Trophoblast cell (in vitro differentiated cells and primary cell): ENCODE measurements around the gene ANKS1B.

Experiments used
- DNase-seq, 2 donors: peaks; one replicate each; pipeline ENCODE4 v3.0.0-alpha.2; 2016
- H2AFZ ChIP-seq: 2 replicates; pipeline ENCODE4 v1.6.1; 2013; ENCODE audit warnings: low read length, moderate library complexity, mild to moderate bottlenecking; ENCODE audit not compliant: insufficient read depth, poor library complexity
- H2AK5ac ChIP-seq: 2 replicates; pipeline ENCODE4 v1.6.1; 2013; ENCODE audit warnings: mild to moderate bottlenecking, low read length
- H2BK120ac ChIP-seq: 2 replicates; pipeline ENCODE4 v1.6.1; 2013; ENCODE audit warnings: low read length, mild to moderate bottlenecking, moderate library complexity; ENCODE audit not compliant: insufficient read depth, poor library complexity
- H2BK12ac ChIP-seq: 2 replicates; pipeline ENCODE4 v1.6.1; 2013; ENCODE audit warnings: mild to moderate bottlenecking, low read length, moderate library complexity
- H2BK5ac ChIP-seq: 2 replicates; pipeline ENCODE4 v1.6.1; 2013; ENCODE audit warnings: low read length, low read depth, moderate library complexity, mild to moderate bottlenecking; ENCODE audit not compliant: poor library complexity
- H3K14ac ChIP-seq: 2 replicates; pipeline ENCODE4 v1.6.1; 2013; ENCODE audit warnings: mild to moderate bottlenecking, low read length
- H3K18ac ChIP-seq: 2 replicates; pipeline ENCODE4 v1.6.1; 2013; ENCODE audit warnings: mild to moderate bottlenecking, low read length
- H3K23ac ChIP-seq: 2 replicates; pipeline ENCODE4 v1.6.1; 2013; ENCODE audit warnings: low read length
- H3K27ac ChIP-seq: 2 replicates; pipeline ENCODE4 v1.5.1; 2013; ENCODE audit warnings: low read depth, mild to moderate bottlenecking, inconsistent platforms, low read length, moderate library complexity
- H3K27me3 ChIP-seq: 2 replicates; pipeline ENCODE4 v1.6.1; 2013; ENCODE audit warnings: inconsistent platforms, mild to moderate bottlenecking, low read length, moderate library complexity; ENCODE audit not compliant: insufficient read depth
- H3K36me3 ChIP-seq, 2 experiments: 1 replicate in 1 of 2; 2 replicates in 1 of 2; pipeline ENCODE4 v1.6.1; 2013; ENCODE audit warnings: low read length in 2 of 2, mild to moderate bottlenecking in 2 of 2, moderate library complexity in 1 of 2; ENCODE audit not compliant: insufficient read depth in 2 of 2, control insufficient read depth in 1 of 2
- H3K4ac ChIP-seq: 2 replicates; pipeline ENCODE4 v1.6.1; 2013; ENCODE audit warnings: low read depth, mild to moderate bottlenecking, low read length, moderate library complexity
- H3K4me1 ChIP-seq, 2 experiments: 1 replicate in 1 of 2; 2 replicates in 1 of 2; pipeline ENCODE4 v1.6.1; 2013; ENCODE audit warnings: low read length in 2 of 2, mild to moderate bottlenecking in 2 of 2, moderate library complexity in 1 of 2; ENCODE audit not compliant: insufficient read depth in 2 of 2, control insufficient read depth in 1 of 2
- H3K4me2 ChIP-seq: 2 replicates; pipeline ENCODE4 v1.6.1; 2013; ENCODE audit warnings: inconsistent platforms, mild to moderate bottlenecking, low read length, moderate library complexity
- H3K4me3 ChIP-seq: 2 replicates; pipeline ENCODE4 v1.5.1; 2013; ENCODE audit warnings: mild to moderate bottlenecking, low read depth, low read length, inconsistent platforms
- H3K79me1 ChIP-seq: one replicate; pipeline ENCODE4 v1.6.1; 2013; ENCODE audit warnings: low read length
- H3K79me2 ChIP-seq: 2 replicates; pipeline ENCODE4 v1.6.1; 2013; ENCODE audit warnings: low read length, mild to moderate bottlenecking; ENCODE audit not compliant: control insufficient read depth, insufficient read depth, poor library complexity
- H3K9ac ChIP-seq: 2 replicates; pipeline ENCODE4 v1.6.1; 2013; ENCODE audit warnings: mild to moderate bottlenecking, low read length
- H3K9me3 ChIP-seq: 2 replicates; pipeline ENCODE4 v1.6.1; 2013; ENCODE audit warnings: low read depth, mild to moderate bottlenecking, control low read depth, inconsistent platforms, low read length; ENCODE audit not compliant: insufficient read depth
- H4K12ac ChIP-seq: 2 replicates; pipeline ENCODE4 v1.6.1; 2013; ENCODE audit warnings: low read depth, mild to moderate bottlenecking, low read length, moderate library complexity
- H4K8ac ChIP-seq: 2 replicates; pipeline ENCODE4 v1.6.1; 2013; ENCODE audit warnings: low read depth, mild to moderate bottlenecking, low read length, moderate library complexity
- H4K91ac ChIP-seq: one replicate; pipeline ENCODE4 v1.6.1; 2013; ENCODE audit warnings: low read depth, mild to moderate bottlenecking, low read length, moderate library complexity
- WGBS: extraction: QIAGEN DNeasy Blood & Tissue Kit; methylation state at CpG from one replicate; pipeline ENCODE4 v1.1.7; 2013; ENCODE audit warnings: missing lambda C conversion rate; ENCODE audit not compliant: insufficient read length, insufficient coverage; ENCODE audit errors: extremely low coverage; 5-methylcytosine and 5-hydroxymethylcytosine counted together

The ANKS1B gene

GRCh38 chr12:99271071-99271470, 713.7 kb downstream of the ANKS1B start:
- H3K36me3 ChIP-seq, result no peaks in the 10 kb centered on the region
- H3K79me2 ChIP-seq, result no peaks in the 10 kb centered on the region
- DNase-seq, result no peak
- H2AK5ac ChIP-seq, result no peak overlapping the region
- no peak overlapping the region for H3K14ac ChIP-seq
- H2BK120ac ChIP-seq, result no peak overlapping the region
- H4K8ac ChIP-seq, result no peak overlapping the region
- no peak overlapping the region for H3K4me3 ChIP-seq
- no peaks in the 10 kb centered on the region for H3K27me3 ChIP-seq
- no peak overlapping the region for H3K9ac ChIP-seq
- H3K4me2 ChIP-seq, result no peak overlapping the region
- no peak overlapping the region for H3K27ac ChIP-seq
- no peak overlapping the region for H3K18ac ChIP-seq
- no CpG with 5 or more reads among the region's 3 CpGs for WGBS
- no peak overlapping the region for H4K91ac ChIP-seq
- no peaks in the 10 kb centered on the region for H3K9me3 ChIP-seq
- no peak overlapping the region for H2BK12ac ChIP-seq
- H3K23ac ChIP-seq, result no peak overlapping the region
- no peaks in the 10 kb centered on the region for H3K79me1 ChIP-seq
- H3K4ac ChIP-seq, result no peak overlapping the region
- no peaks in the 10 kb centered on the region for H3K4me1 ChIP-seq
- no peak overlapping the region for H2AFZ ChIP-seq
- H2BK5ac ChIP-seq, result no peak overlapping the region
- H4K12ac ChIP-seq, result no peak overlapping the region

GRCh38 chr12:99267038-99267437, 717.7 kb downstream of the ANKS1B start:
- no peaks in the 10 kb centered on the region for H3K9me3 ChIP-seq
- H3K4me3 ChIP-seq, result no peak overlapping the region
- H3K4ac ChIP-seq, result no peak overlapping the region
- H3K79me2 ChIP-seq, result no peaks in the 10 kb centered on the region
- no peak overlapping the region for H3K23ac ChIP-seq
- no peaks in the 10 kb centered on the region for H3K27me3 ChIP-seq
- H2BK12ac ChIP-seq, result no peak overlapping the region
- no peak overlapping the region for H3K18ac ChIP-seq
- H4K12ac ChIP-seq, result no peak overlapping the region
- no peak overlapping the region for H3K14ac ChIP-seq
- no peak overlapping the region for H4K91ac ChIP-seq
- no peak overlapping the region for H2AK5ac ChIP-seq
- no peak overlapping the region for H2BK5ac ChIP-seq
- no peaks in the 10 kb centered on the region for H3K4me1 ChIP-seq
- H3K36me3 ChIP-seq, result no peaks in the 10 kb centered on the region
- H2BK120ac ChIP-seq, result no peak overlapping the region
- no peak overlapping the region for H3K9ac ChIP-seq
- no peak overlapping the region for H4K8ac ChIP-seq
- H2AFZ ChIP-seq, result no peak overlapping the region
- H3K79me1 ChIP-seq, result no peaks in the 10 kb centered on the region
- no peak overlapping the region for H3K27ac ChIP-seq
- no peak for DNase-seq
- no peak overlapping the region for H3K4me2 ChIP-seq

- Histone ChIP-seq H4K12ac (no peak overlapping the region), H3K14ac (no peak overlapping the region), H2AK5ac (no peak overlapping the region), H3K23ac (no peak overlapping the region), H2BK120ac (no peak overlapping the region), H3K79me2 (no peaks in the 10 kb centered on the region), H3K9ac (no peak overlapping the region), H4K8ac (no peak overlapping the region), H3K79me1 (no peaks in the 10 kb centered on the region), H2BK12ac (no peak overlapping the region), H3K4me1 (no peaks in the 10 kb centered on the region), H4K91ac (no peak overlapping the region), H3K36me3 (no peaks in the 10 kb centered on the region), H2BK5ac (no peak overlapping the region), H3K4ac (no peak overlapping the region), H3K27me3 (no peaks in the 10 kb centered on the region), H3K9me3 (no peaks in the 10 kb centered on the region), H3K27ac (no peak overlapping the region), H3K4me3 (no peak overlapping the region), H3K18ac (no peak overlapping the region), H2AFZ (no peak overlapping the region), H3K4me2 (no peak overlapping the region)
- DNase-seq, result no peak
- WGBS, result no CpG with 5 or more reads among the region's 3 CpGs
Measured at GRCh38 chr12:99265648-99266047, 719.1 kb downstream of the ANKS1B start.

- Histone ChIP-seq H3K18ac (no peak overlapping the region), H4K8ac (no peak overlapping the region), H3K4me1 (no peaks in the 10 kb centered on the region), H3K4me3 (no peak overlapping the region), H4K91ac (no peak overlapping the region), H4K12ac (no peak overlapping the region), H3K79me1 (no peaks in the 10 kb centered on the region), H3K23ac (no peak overlapping the region), H2AK5ac (no peak overlapping the region), H3K27me3 (no peaks in the 10 kb centered on the region), H3K14ac (no peak overlapping the region), H3K4me2 (no peak overlapping the region), H2BK5ac (no peak overlapping the region), H2BK12ac (no peak overlapping the region), H3K27ac (no peak overlapping the region), H3K4ac (no peak overlapping the region), H3K9me3 (no peaks in the 10 kb centered on the region), H2BK120ac (no peak overlapping the region), H3K36me3 (no peaks in the 10 kb centered on the region), H3K9ac (no peak overlapping the region), H2AFZ (no peak overlapping the region), H3K79me2 (no peaks in the 10 kb centered on the region)
- WGBS, result no CpG with 5 or more reads among the region's 1 CpG
- DNase-seq, result no peak
Measured at GRCh38 chr12:99261256-99261655, 723.5 kb downstream of the ANKS1B start.
